ENCODE results near the gene ZBTB7A.

DNA sequence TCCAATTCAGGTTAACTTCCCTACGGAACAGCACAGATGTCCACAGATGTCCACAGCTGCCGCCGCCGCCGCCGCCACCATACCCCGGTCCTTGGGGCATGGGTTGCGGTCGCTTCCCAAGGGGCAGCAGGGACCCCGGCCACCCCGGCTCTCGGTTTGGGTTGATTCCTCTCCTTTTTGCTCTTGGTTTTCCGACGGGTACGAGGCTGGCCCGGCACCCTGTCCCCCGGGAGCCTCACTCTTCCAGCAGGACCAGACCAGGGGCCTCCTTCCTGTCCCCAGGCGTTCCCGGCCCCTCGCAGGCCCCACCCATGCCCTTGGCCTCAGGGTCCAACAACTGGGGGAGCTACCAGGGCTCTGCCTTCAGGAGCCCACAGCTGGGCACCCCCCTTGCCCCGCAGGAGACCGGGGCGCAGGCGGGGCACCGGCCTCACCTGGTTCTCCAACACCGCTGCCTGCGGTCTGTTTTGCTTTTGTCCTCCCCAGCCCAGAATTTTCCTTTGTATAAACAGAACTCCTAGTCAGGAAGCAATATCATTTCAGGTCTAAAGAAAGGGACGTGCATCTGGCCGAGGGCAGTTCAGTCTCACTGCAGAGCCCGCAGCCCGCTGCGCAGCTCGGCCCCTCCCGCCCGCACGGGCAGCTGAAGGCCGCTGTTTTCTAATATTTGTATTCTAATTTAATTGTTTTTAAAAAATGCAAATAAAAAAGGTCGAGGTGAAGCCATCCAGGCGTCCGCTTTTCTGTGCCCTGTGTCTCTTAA is 27.9 kb downstream of the ZBTB7A start:
- TF ChIP-seq CTCF (IDR thresholded peaks at IDR 0.05), result no peak
- TF ChIP-seq POLR2A (IDR thresholded peaks at IDR 0.05), result no peak
